Aorta (tissue), 5 donors: ENCODE data around the gene ENPP7. TPM values are rescaled to one million over a fixed set of nuclear protein-coding genes. Genes with fewer than 3 reads are reported as not detected.

ENCODE experiments used
- ATAC-seq: fragments of 200-7000 bp; cut with Tn5 transposase; one replicate; pipeline ENCODE4 v1.9.1; 2022; ENCODE audit warnings: moderate library complexity; ENCODE audit not compliant: low FRiP score
- DNase-seq, 2 donors: peaks; one replicate each; pipeline ENCODE4 v3.0.0-alpha.2; 2020
- H3K27ac ChIP-seq, 2 donors: one replicate each; pipeline ENCODE4 v1.5.1; 2013; ENCODE audit warnings: low read length in 2 of 2, mild to moderate bottlenecking in 2 of 2, moderate library complexity in 2 of 2, control low read depth in 1 of 2, inconsistent platforms in 1 of 2, low read depth in 1 of 2
- H3K27me3 ChIP-seq, 2 donors: one replicate each; pipeline ENCODE4 v1.6.1; 2013; ENCODE audit warnings: control low read depth in 1 of 2, low read length in 1 of 2, mild to moderate bottlenecking in 1 of 2, moderate library complexity in 1 of 2; ENCODE audit not compliant: insufficient read depth in 2 of 2, control insufficient read depth in 1 of 2
- H3K36me3 ChIP-seq, 2 donors: one replicate each; pipeline ENCODE4 v1.6.1; 2013; ENCODE audit warnings: control low read depth in 1 of 2, low read length in 1 of 2, mild to moderate bottlenecking in 1 of 2; ENCODE audit not compliant: insufficient read depth in 2 of 2, control insufficient read depth in 1 of 2
- H3K4me1 ChIP-seq, 2 donors: one replicate each; pipeline ENCODE4 v1.6.1; 2013; ENCODE audit warnings: low read length in 2 of 2, control low read depth in 1 of 2, mild to moderate bottlenecking in 1 of 2, moderate library complexity in 1 of 2; ENCODE audit not compliant: insufficient read depth in 2 of 2, control insufficient read depth in 1 of 2
- H3K4me3 ChIP-seq, 2 donors: one replicate each; pipeline ENCODE4 v1.5.1; 2013; ENCODE audit warnings: low read length in 2 of 2, control low read depth in 1 of 2, mild to moderate bottlenecking in 1 of 2
- H3K9me3 ChIP-seq: one replicate; pipeline ENCODE4 v1.6.1; 2013; ENCODE audit warnings: mild to moderate bottlenecking, low read length; ENCODE audit not compliant: control insufficient read depth
- WGBS, 2 donors: extraction: QIAGEN DNeasy Blood & Tissue Kit; methylation state at CpG; one replicate each; pipeline ENCODE4 v1.1.7; 2013; 5-methylcytosine and 5-hydroxymethylcytosine counted together
- intact Hi-C, 2 donors: fragments of 100-400 bp; cut with DNase I; formaldehyde crosslinking; loops; one replicate each; pipeline versions ENCODE4 v1.14.2 to v1.15.0; 2022
- polyA plus RNA-seq, 2 donors: library from polyadenylated mRNA; stranded (reverse); fragments of 200-250 nt; gene quantifications; one replicate each; pipeline ENCODE4 v1.2.3, GENCODE V29; 2013
- total RNA-seq, 2 donors: library from RNA; stranded (reverse); fragmentation: NEBNext Ultra II Directional; extraction: Animal tissue kit (Norgen Biotek cat#: 25700); gene quantifications; one replicate each; pipeline ENCODE4 v1.2.1, GENCODE V29; 2021
- donor health status: healthy with polysubstance abuse.
- donor health status: Bipolar disorder and iron deficiency.
- donor health status: DM: no; HTN: no; CAD: no.
- donor health status: DM: no; HTN: no; CAD: no.
- donor health status: DM: yes; HTN: yes; CAD: no.

ENPP7 gene
- total and polyA plus RNA-seq, 4 donors, result 10.9 TPM; not detected in 3

DNA sequence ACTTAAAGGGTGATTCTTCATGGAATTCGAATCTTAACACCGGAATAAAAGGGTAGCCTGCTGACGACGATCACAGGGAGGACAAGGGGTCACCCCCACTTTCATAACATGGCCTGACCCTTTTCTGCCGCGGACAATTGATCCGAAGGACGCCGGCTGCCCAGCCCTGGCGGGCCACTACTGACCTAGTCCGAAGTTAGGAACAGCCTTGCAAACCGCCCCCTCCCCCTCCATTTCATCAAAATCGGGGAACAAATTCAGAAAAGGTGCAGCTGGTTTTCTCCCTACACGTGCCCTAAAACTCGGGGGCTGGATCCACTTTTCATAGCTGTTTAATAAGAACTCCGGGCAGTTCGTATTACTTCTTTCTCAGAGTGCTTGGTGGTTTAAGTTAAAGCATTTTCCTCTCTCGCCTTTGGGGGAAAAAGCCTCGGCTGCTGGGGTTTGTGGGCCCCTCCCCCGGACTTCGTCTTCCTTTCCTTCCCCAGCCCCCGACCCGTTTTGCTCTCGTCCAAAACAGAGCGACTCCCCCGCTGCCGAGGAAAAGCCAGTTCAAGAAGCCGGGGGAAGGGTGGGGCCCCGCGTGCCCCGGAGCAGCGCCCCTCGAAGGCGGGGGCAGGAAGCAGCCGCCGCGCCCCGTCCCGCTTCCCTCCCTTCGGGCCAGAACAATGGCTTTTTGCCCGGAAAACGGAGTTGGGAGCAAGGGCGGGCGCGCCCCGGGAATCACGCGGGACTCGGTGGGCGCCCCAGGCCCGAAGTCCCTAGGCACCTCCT lies 46.6 kb downstream of the ENPP7 start:
- H3K27me3 ChIP-seq, result peaks cover 0 to 2% of the 10 kb centered on the region in 2 donors
- H3K27ac ChIP-seq, result no peak overlapping the region
- intact Hi-C loops, result loop anchor here in 1 of 2 donors (5.0 kb wide), 1 partner anchor 50 kb away; no protein-coding TSS in a partner anchor
- 8 to 10% methylated on average over 38 to 51 of the region's 51 CpGs for WGBS, 2 donors
- peak; percentile 56 for ATAC-seq
- H3K9me3 ChIP-seq, result no peaks in the 10 kb centered on the region
- no peaks in the 10 kb centered on the region for H3K36me3 ChIP-seq
- peak; percentile 69 to 88 for DNase-seq
- H3K4me1 ChIP-seq, result no peaks in the 10 kb centered on the region
- H3K4me3 ChIP-seq, result peak overlapping the region; percentile 37 to 41

DNA sequence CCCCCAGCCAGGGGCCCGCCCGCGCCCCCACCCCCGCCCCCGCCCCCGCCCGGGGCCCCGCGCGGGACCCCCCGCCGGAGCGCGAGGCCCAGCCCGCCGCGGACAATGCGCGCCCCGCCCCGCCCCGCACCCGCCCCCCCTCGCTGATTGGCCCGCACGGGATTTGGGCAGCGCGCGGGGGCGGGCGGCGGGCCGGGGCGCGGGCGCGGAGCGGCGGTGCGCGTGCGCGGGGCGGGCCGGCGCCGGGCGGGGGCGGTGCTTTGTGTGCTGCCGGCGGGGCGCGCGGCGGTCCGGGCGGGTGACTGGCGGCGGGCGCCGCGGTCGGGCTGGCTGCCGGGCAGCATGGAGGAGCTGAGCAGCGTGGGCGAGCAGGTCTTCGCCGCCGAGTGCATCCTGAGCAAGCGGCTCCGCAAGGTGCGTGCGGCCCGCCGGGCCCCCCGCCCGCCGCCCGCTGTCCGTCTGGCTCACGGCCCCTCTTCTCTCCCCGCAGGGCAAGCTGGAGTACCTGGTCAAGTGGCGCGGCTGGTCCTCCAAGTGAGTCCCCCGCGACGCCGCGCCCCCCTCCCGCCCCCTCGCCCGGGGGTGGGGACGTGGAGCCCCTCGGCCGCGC lies 47.3 kb downstream of the ENPP7 start, which contains the start of gene CBX2:
Gene CBX2 (plus strand): TSS at position 255 of the 610 bp plus-strand sequence. CDS start 88 bp downstream, at position 343.
- DNase-seq (peak; percentile 84 to 94), ATAC-seq (peak; percentile 65)
- Histone ChIP-seq H3K9me3 (no peaks in the 10 kb centered on the region), H3K4me1 (no peaks in the 10 kb centered on the region), H3K27me3 (peaks cover 0 to 2% of the 10 kb centered on the region in 2 donors), H3K27ac (no peak within 1 kb of the TSS), H3K36me3 (no peaks in the 10 kb centered on the region), H3K4me3 (peak within 1 kb of the TSS; percentile 37 to 41)
- intact Hi-C loops, result loop anchor here in 1 of 2 donors (5.0 kb wide), 1 partner anchor 51 kb away; no protein-coding TSS in a partner anchor
- 1% methylated on average over 33 to 96 of the region's 96 CpGs for WGBS, 2 donors

DNA sequence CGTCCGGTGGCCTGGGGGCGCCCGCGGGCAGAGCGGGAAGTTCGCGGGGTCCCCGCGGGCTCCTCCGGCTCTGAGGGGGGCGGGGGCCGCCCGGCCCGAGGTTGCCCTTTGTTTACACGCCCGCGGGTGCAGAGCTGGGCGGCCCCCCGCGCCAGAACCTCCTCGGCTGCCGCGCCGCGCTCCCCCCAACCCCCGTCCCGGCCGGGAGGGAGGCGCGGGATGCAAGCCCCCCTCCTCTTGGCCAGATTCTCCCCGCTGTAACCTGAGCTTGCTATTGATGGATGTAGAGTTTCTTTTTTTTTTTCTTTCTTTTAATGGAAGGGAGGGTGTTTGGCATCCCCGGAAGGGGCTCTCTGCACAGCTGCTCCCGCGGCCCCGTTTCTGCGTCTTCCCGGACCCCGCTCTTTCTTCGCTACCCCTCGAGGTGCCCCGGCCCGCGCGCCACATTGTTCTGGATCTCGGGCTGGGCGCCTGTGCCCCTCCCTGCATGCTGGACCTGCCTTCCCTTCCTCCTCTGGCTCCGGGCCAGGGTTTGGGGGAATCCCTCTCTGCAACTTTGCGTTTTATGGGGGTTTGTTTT lies 47.9 kb downstream of the ENPP7 start:
- H3K4me3 ChIP-seq, result peak overlapping the region; percentile 14 to 41
- 5 to 10% methylated on average over 25 to 49 of the region's 49 CpGs for WGBS, 2 donors
- no peaks in the 10 kb centered on the region for H3K4me1 ChIP-seq
- H3K36me3 ChIP-seq, result no peaks in the 10 kb centered on the region
- intact Hi-C loops, result loop anchor here in 1 of 2 donors (5.0 kb wide), 1 partner anchor 51 kb away; no protein-coding TSS in a partner anchor
- H3K27ac ChIP-seq, result no peak overlapping the region
- H3K9me3 ChIP-seq, result no peaks in the 10 kb centered on the region
- ATAC-seq (no peak), DNase-seq (peak; percentile 48 to 75)
- H3K27me3 ChIP-seq, result peaks cover 0 to 2% of the 10 kb centered on the region in 2 donors

DNA sequence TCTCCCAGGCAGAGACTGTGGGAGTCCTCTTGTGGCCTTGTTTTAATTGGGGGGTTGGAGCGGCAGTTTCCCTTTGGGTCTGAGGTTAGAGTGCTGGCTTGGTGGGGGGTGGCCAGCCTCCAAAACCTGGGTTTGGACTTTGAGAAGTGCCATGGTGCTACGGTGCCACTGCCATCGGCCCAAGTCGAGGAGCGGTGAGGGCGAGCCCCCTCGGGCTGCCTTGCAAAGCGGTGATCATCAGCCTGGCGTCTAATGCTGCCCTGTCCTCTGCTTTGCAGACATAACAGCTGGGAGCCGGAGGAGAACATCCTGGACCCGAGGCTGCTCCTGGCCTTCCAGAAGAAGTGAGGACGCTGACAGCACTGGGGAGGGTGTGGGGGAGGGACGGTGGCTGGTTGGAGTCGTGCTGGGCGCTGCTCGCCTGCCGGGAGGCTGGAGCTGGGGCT lies 48.4 kb downstream of the ENPP7 start:
- H3K4me1 ChIP-seq, result no peaks in the 10 kb centered on the region
- no peaks in the 10 kb centered on the region for H3K36me3 ChIP-seq
- H3K27me3 ChIP-seq, result peaks cover 0 to 2% of the 10 kb centered on the region in 2 donors
- intact Hi-C loops, result loop anchor here in 1 of 2 donors (5.0 kb wide), 1 partner anchor 52 kb away; no protein-coding TSS in a partner anchor
- no peaks in the 10 kb centered on the region for H3K9me3 ChIP-seq
- DNase-seq (peak in 1 of 2 donors; percentile 64), ATAC-seq (no peak)
- H3K27ac ChIP-seq, result no peak overlapping the region
- WGBS, 2 donors, result 48 to 52% methylated on average over 17 of the region's 17 CpGs
- H3K4me3 ChIP-seq, result no peak overlapping the region

DNA sequence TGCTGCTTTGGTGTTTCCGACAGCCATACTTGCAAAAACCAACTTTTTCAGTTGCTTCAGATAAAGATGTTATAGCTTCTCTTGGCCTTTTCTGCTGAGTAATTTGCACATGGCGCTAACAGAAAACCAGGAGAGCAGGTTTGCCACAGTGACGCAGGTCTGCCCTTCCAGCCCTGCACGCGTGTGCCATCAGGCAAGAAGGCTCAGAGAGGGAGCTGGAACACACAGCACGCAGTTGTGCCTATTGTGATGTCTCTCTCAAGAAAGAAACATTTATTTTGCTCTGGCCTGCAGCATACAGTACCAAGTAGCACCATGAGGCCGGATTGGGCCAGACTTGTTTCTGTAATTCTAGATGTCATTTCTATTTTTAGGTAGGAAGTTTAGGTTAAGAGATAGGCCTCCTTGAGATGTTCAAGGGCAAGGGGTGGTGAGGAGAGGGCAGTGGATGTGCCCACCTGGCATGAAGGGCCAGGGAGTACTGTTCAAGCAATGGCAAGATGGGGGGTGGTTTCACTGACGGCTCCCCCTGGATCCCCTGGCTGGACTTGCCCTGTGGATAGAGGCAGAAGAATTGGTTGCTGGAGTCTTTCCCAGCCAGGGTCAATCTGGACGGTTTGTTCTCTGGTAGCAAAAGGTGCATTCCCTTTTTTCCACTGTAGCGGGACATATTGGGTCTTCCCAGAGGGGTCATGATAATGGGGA lies 49.1 kb downstream of the ENPP7 start:
- intact Hi-C loops, result loop anchor here in 1 of 2 donors (5.0 kb wide), 1 partner anchor 53 kb away; no protein-coding TSS in a partner anchor
- no peaks in the 10 kb centered on the region for H3K36me3 ChIP-seq
- no peak overlapping the region for H3K27ac ChIP-seq
- no peaks in the 10 kb centered on the region for H3K4me1 ChIP-seq
- ATAC-seq, result no peak
- WGBS, 2 donors, result 84 to 91% methylated on average over 10 of the region's 10 CpGs
- H3K27me3 ChIP-seq, result peaks cover 0 to 2% of the 10 kb centered on the region in 2 donors
- H3K9me3 ChIP-seq, result no peaks in the 10 kb centered on the region
- peak; percentile 9 to 49 for DNase-seq
- no peak overlapping the region for H3K4me3 ChIP-seq

DNA sequence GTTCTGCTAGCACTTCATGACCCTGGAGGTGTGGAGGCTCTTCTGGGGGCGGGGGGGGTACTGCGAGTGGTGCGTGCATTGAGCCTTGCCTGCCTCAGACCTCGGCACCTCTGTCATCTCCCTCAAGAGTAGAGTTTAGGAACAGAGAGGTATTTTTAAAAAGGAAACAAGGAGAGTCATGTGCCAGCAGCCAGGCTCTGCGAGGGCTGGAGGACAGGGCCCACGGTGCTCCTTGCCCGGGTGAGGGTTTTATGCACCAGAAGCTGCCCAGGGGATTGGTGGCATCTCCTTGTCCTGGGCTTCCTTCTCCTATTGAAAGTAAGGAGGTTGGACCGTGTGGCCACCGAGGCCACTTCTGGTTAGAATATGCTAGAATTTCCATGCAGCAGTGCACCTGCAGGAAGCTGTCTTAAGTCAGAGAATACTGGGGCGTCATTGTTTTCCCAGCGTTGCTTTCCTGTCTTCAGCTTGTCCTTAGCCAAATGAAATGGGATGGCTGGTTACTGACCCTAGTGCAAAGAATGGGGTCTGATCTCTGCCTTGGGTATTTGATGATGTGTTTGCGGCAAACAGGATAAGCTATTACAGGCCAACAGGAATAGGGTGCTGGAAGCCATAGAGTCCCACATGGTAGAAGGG lies 50.4 kb downstream of the ENPP7 start:
- H3K4me3 ChIP-seq, result no peak overlapping the region
- WGBS, 2 donors, result 85 to 89% methylated on average over 12 of the region's 12 CpGs
- intact Hi-C loops, result no loop called here
- no peak overlapping the region for H3K27ac ChIP-seq
- ATAC-seq, result no peak
- no peaks in the 10 kb centered on the region for H3K4me1 ChIP-seq
- no peaks in the 10 kb centered on the region for H3K9me3 ChIP-seq
- peaks cover 0 to 2% of the 10 kb centered on the region in 2 donors for H3K27me3 ChIP-seq
- DNase-seq, result peak; percentile 29 to 42
- H3K36me3 ChIP-seq, result no peaks in the 10 kb centered on the region

DNA sequence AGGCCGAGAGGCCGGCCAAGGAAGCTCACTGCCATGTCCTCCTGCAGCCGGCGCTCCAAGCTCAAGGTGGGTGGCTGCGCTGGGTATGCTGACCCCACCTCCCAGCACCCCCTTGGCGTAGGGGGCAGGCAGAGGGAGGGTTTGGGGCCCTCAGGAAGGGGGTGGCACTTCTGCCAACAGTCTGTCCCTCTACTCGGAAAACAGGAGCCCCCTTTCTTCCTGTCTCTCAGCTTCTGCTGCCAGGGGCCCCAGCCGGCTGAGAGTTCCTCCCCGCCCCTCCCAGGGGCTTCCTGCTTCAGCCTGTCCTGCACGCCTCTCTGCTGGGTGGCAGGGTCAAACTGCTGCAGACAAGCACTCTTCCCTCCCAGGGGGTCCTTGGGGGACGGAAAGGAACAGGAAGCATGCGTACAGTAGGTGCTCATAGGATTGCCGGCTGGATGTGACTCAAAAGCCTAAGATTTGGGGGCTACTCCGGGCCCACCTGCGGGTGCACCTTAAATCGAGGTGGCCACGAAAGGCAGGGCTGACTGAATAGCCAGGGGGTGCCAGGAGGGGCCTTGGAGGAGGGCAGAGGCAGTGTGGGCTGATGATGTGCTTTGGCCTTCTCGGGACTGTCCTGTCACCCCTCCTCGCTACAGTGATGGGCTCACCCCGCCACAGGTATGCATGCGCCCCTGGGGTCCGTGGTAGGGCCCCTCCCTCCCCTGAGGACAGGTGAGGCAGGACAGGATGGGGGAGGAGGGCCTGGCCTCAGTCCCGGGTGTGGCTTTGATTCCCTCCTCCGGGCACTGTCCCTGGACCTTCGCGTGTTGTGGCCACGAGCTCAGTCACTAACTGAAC lies 51.2 kb downstream of the ENPP7 start:
- intact Hi-C loops, result no loop called here
- Histone ChIP-seq H3K4me1 (no peaks in the 10 kb centered on the region), H3K4me3 (no peak overlapping the region), H3K9me3 (no peaks in the 10 kb centered on the region), H3K36me3 (no peaks in the 10 kb centered on the region), H3K27ac (no peak overlapping the region), H3K27me3 (peaks cover 0 to 2% of the 10 kb centered on the region in 2 donors)
- ATAC-seq, result no peak
- 91% methylated on average over 27 of the region's 27 CpGs for WGBS, 2 donors
- DNase-seq, result peak; percentile 41 to 61
